Naive thymus-derived CD4-positive, alpha-beta T cell (primary cell): ENCODE data around the gene SFXN1. TPM values are rescaled to one million over a fixed set of nuclear protein-coding genes. Genes with fewer than 3 reads are reported as not detected.

Source experiments
- ATAC-seq: fragments of 150-1000 bp; cut with Tn5 transposase; 2 replicates; pipeline ENCODE4 v1.10.0; 2021; ENCODE audit warnings: mild to moderate bottlenecking, moderate library complexity
- CTCF ChIA-PET: fragments of 350-600 bp; sonication (Branson Sonifier 250); formaldehyde crosslinking; loops from one replicate; lab custom pipeline; 2021; ENCODE audit warnings: antibody characterized with exemption; lab: Charles Lee
- POLR2A ChIA-PET: fragments of 350-600 bp; sonication (Branson Sonifier 250); formaldehyde crosslinking; loops from one replicate; lab custom pipeline; 2021; ENCODE audit warnings: antibody characterized with exemption, inconsistent platforms; lab: Charles Lee
- DNase-seq, 9 donors: peaks; one replicate each; pipeline versions ENCODE4 v3.0.0 to v3.0.0-alpha.2; 2020 to 2022; ENCODE audit warnings: mixed read lengths in 1 of 9
- H3K27ac ChIP-seq: one replicate; pipeline ENCODE4 v1.7.0; 2013; ENCODE audit warnings: mild to moderate bottlenecking, low read depth, low read length, moderate library complexity
- H3K27me3 ChIP-seq, 2 donors: one replicate each; pipeline ENCODE4 v1.7.0; 2013; ENCODE audit warnings: low read length in 2 of 2, mild to moderate bottlenecking in 2 of 2, moderate library complexity in 2 of 2; ENCODE audit not compliant: control insufficient read depth in 2 of 2, insufficient read depth in 2 of 2
- H3K36me3 ChIP-seq, 3 experiments: 1 replicate in 2 of 3; 2 replicates in 1 of 3; pipeline ENCODE4 v1.7.0; 2013; ENCODE audit warnings: low read length in 3 of 3, mild to moderate bottlenecking in 3 of 3, moderate library complexity in 1 of 3; ENCODE audit not compliant: insufficient read depth in 3 of 3, control insufficient read depth in 2 of 3
- H3K4me1 ChIP-seq, 2 donors: one replicate each; pipeline ENCODE4 v1.7.0; 2013; ENCODE audit warnings: low read length in 2 of 2, mild to moderate bottlenecking in 2 of 2, moderate library complexity in 1 of 2; ENCODE audit not compliant: control insufficient read depth in 2 of 2, insufficient read depth in 2 of 2
- H3K4me3 ChIP-seq: 2 replicates; pipeline ENCODE4 v1.7.0; 2013; ENCODE audit warnings: mild to moderate bottlenecking, low read length
- H3K9me3 ChIP-seq, 3 experiments: 1 replicate in 2 of 3; 2 replicates in 1 of 3; pipeline ENCODE4 v1.7.0; 2013; ENCODE audit warnings: low read length in 3 of 3; ENCODE audit not compliant: control insufficient read depth in 2 of 3
- H3K27ac Mint-ChIP-seq, 9 donors: one replicate each; pipeline ENCODE4 v1.8.0; 2020 to 2022; ENCODE audit warnings: mixed read lengths in 9 of 9, mild to moderate bottlenecking in 8 of 9, moderate library complexity in 5 of 9, inconsistent platforms in 2 of 9
- H3K27me3 Mint-ChIP-seq, 5 donors: one replicate each; pipeline ENCODE4 v1.8.0; 2021 to 2022; ENCODE audit warnings: mixed read lengths in 5 of 5, mild to moderate bottlenecking in 1 of 5
- H3K36me3 Mint-ChIP-seq, 5 donors: one replicate each; pipeline ENCODE4 v1.8.0; 2020 to 2022; ENCODE audit warnings: mixed read lengths in 5 of 5, mild to moderate bottlenecking in 3 of 5, inconsistent platforms in 1 of 5
- H3K4me1 Mint-ChIP-seq, 7 donors: one replicate each; pipeline ENCODE4 v1.8.0; 2020 to 2022; ENCODE audit warnings: mixed read lengths in 7 of 7, mild to moderate bottlenecking in 3 of 7, inconsistent platforms in 1 of 7
- H3K4me3 Mint-ChIP-seq, 10 donors: one replicate each; pipeline ENCODE4 v1.8.0; 2020 to 2022; ENCODE audit warnings: mild to moderate bottlenecking in 10 of 10, mixed read lengths in 10 of 10, moderate library complexity in 6 of 10, inconsistent platforms in 2 of 10
- H3K9me3 Mint-ChIP-seq, 11 donors: one replicate each; pipeline ENCODE4 v1.8.0; 2020 to 2022; ENCODE audit warnings: mixed read lengths in 11 of 11, mild to moderate bottlenecking in 4 of 11, inconsistent platforms in 1 of 11, moderate library complexity in 1 of 11
- intact Hi-C, 2 donors: fragments of 100-400 bp; cut with micrococcal nuclease; formaldehyde crosslinking; loops; one replicate each; pipeline ENCODE4 v1.15.1; 2023
- polyA plus RNA-seq, 2 donors: library from polyadenylated mRNA; unstranded; fragments of 300-500 nt; fragmentation: Illumina TruSeq; gene quantifications; one replicate each; pipeline ENCODE4 v1.2.3, GENCODE V29; 2021
- total RNA-seq, 6 experiments: library from RNA in 5 of 6; stranded (reverse) in 5 of 6; gene quantifications; 1 replicate in 5 of 6; 2 replicates in 1 of 6; pipeline ENCODE4 v1.2.3 and lab custom pipeline; 2021 to 2026

Gene SFXN1
- total and polyA plus RNA-seq, 7 experiments from 2014 or later: 40.2 to 177 (median 88.8) TPM

GRCh38 chr5:175513726-175514125, 35.4 kb downstream of the SFXN1 start:
- Mint-ChIP-seq H3K27ac (peak overlapping the region in 7 of 9 donors; percentile 39 to 97 (median 65)), H3K4me1 (peaks cover 27 to 68% (median 45%) of the 10 kb centered on the region in 7 donors), H3K36me3 (peaks cover 15 to 75% (median 63%) of the 10 kb centered on the region in 5 donors), H3K27me3 (no peaks in the 10 kb centered on the region), H3K4me3 (no peak overlapping the region), H3K9me3 (peaks cover 0 to 7% (median 5%) of the 10 kb centered on the region in 11 donors)
- no peaks in the 10 kb centered on the region for H3K27me3 ChIP-seq
- intact Hi-C loops: no loop called here
- DNase-seq: no peak
- ChIA-PET CTCF (no interaction called here), POLR2A (no interaction called here)
- H3K27ac ChIP-seq: no peak overlapping the region
- H3K4me3 ChIP-seq: no peak overlapping the region
- peaks cover 26 to 72% (median 40%) of the 10 kb centered on the region in 3 experiments for H3K36me3 ChIP-seq
- H3K4me1 ChIP-seq: peaks cover 13 to 26% of the 10 kb centered on the region in 2 donors
- ATAC-seq: no peak
- no peaks in the 10 kb centered on the region for H3K9me3 ChIP-seq

- H3K27ac Mint-ChIP-seq: peak overlapping the region; percentile 60 to 97 (median 89)
- Histone ChIP-seq H3K4me1 (peaks cover 37 to 43% of the 10 kb centered on the region in 2 donors), H3K27ac (peak overlapping the region; percentile 22), H3K9me3 (no peaks in the 10 kb centered on the region), H3K27me3 (no peaks in the 10 kb centered on the region), H3K4me3 (no peak overlapping the region), H3K36me3 (peaks cover 6 to 46% (median 12%) of the 10 kb centered on the region in 3 experiments)
- H3K36me3 Mint-ChIP-seq: peaks cover 7 to 65% (median 57%) of the 10 kb centered on the region in 5 donors
- H3K4me3 Mint-ChIP-seq: peak overlapping the region; percentile 26 to 80 (median 54)
- H3K9me3 Mint-ChIP-seq: peaks cover 0 to 13% (median 6%) of the 10 kb centered on the region in 11 donors
- H3K27me3 Mint-ChIP-seq: no peaks in the 10 kb centered on the region
- ChIA-PET POLR2A (interaction anchor here (0.6 to 3.3 kb wide), 7 partner anchors 8 to 137 kb away, joined by 3 to 18 read pairs (median 3); partner anchors contain the start of gene SFXN1), CTCF (interaction anchor here (0.6 to 1.8 kb wide), 4 partner anchors 9 to 18 kb away, joined by 3 to 7 read pairs (median 3); no protein-coding TSS in a partner anchor)
- intact Hi-C loops: loop anchor here in 1 of 2 donors (1.0 kb wide), 3 partner anchors 10 to 136 kb away; no protein-coding TSS in a partner anchor
- ATAC-seq (no peak), DNase-seq (peak in 2 of 9 donors; percentile 18 to 31)
- H3K4me1 Mint-ChIP-seq: peaks cover 44 to 79% (median 68%) of the 10 kb centered on the region in 7 donors
Observed at GRCh38 chr5:175516933-175517823, 38.8 kb downstream of the SFXN1 start.

GRCh38 chr5:175517824-175518450, 39.6 kb downstream of the SFXN1 start:
- H3K4me1 ChIP-seq: peaks cover 44 to 50% of the 10 kb centered on the region in 2 donors
- Mint-ChIP-seq H3K27me3 (no peaks in the 10 kb centered on the region), H3K36me3 (peaks cover 7 to 70% (median 55%) of the 10 kb centered on the region in 5 donors), H3K4me3 (peak overlapping the region; percentile 26 to 80 (median 54)), H3K9me3 (peaks cover 0 to 13% (median 6%) of the 10 kb centered on the region in 11 donors), H3K4me1 (peaks cover 47 to 87% (median 76%) of the 10 kb centered on the region in 7 donors), H3K27ac (peak overlapping the region; percentile 60 to 97 (median 93))
- ChIA-PET POLR2A (interaction anchor here (0.6 to 3.3 kb wide), 4 partner anchors 9 to 136 kb away, joined by 3 to 18 read pairs (median 3); no protein-coding TSS in a partner anchor), CTCF (interaction anchor here (0.6 to 1.8 kb wide), 4 partner anchors 10 to 17 kb away, joined by 3 to 7 read pairs (median 3); no protein-coding TSS in a partner anchor)
- no peak overlapping the region for H3K4me3 ChIP-seq
- peak in 2 of 9 donors; percentile 62 to 81 for DNase-seq
- intact Hi-C loops: loop anchor here in 1 of 2 donors (1.0 kb wide), 3 partner anchors 11 to 135 kb away; no protein-coding TSS in a partner anchor
- peaks cover 3 to 39% (median 6%) of the 10 kb centered on the region in 3 experiments for H3K36me3 ChIP-seq
- no peaks in the 10 kb centered on the region for H3K9me3 ChIP-seq
- H3K27me3 ChIP-seq: no peaks in the 10 kb centered on the region
- peak overlapping the region; percentile 22 for H3K27ac ChIP-seq
- no peak for ATAC-seq

DNA sequence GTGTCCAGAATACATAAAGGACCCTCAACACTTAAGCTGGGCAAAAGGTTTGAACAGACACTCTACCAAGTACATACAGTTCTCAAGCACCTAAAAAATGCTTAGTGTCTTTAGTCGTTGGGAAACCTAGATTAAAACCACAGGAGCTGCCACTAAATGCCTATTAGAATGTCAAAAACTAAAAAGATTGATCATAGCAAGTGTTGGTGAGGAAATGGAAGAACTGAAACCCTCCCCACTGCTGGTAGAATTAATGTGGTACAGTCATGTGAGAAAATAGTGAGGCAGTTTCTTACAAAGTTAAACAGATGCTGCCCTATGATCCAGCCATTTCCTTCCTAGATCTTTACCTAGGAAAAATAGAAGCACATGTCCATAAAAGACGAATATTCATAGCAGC, 40.6 kb downstream of the SFXN1 start:
- H3K36me3 Mint-ChIP-seq: peaks cover 7 to 64% (median 50%) of the 10 kb centered on the region in 5 donors
- peak overlapping the region; percentile 80 to 97 (median 89) for H3K27ac Mint-ChIP-seq
- intact Hi-C loops: no loop called here
- DNase-seq (no peak), ATAC-seq (no peak)
- H3K27me3 Mint-ChIP-seq: no peaks in the 10 kb centered on the region
- no peak overlapping the region for H3K4me3 ChIP-seq
- peaks cover 0 to 13% (median 6%) of the 10 kb centered on the region in 11 donors for H3K9me3 Mint-ChIP-seq
- peaks cover 0 to 30% (median 0%) of the 10 kb centered on the region in 3 experiments for H3K36me3 ChIP-seq
- H3K4me1 ChIP-seq: peaks cover 44 to 58% of the 10 kb centered on the region in 2 donors
- no peaks in the 10 kb centered on the region for H3K9me3 ChIP-seq
- peaks cover 45 to 94% (median 85%) of the 10 kb centered on the region in 7 donors for H3K4me1 Mint-ChIP-seq
- no peaks in the 10 kb centered on the region for H3K27me3 ChIP-seq
- H3K4me3 Mint-ChIP-seq: peak overlapping the region in 6 of 10 donors; percentile 36 to 86 (median 48)
- ChIA-PET CTCF (interaction anchor here (0.9 to 1.6 kb wide), 2 partner anchors 15 to 132 kb away, joined by 3 to 4 read pairs; no protein-coding TSS in a partner anchor), POLR2A (interaction anchor here (0.7 to 3.3 kb wide), 3 partner anchors 14 to 39 kb away, joined by 3 to 18 read pairs (median 3); no protein-coding TSS in a partner anchor)
- H3K27ac ChIP-seq: no peak overlapping the region

GRCh38 chr5:175520321-175520720, 42.0 kb downstream of the SFXN1 start:
- CTCF ChIA-PET: interaction anchor here (1.6 kb wide), 1 partner anchor 14 kb away, joined by 4 read pairs; no protein-coding TSS in a partner anchor
- H3K27me3 ChIP-seq: no peaks in the 10 kb centered on the region
- peak overlapping the region; percentile 44 for H3K4me3 ChIP-seq
- intact Hi-C loops: loop anchor here in 1 of 2 donors (5.0 to 10.0 kb wide), 3 partner anchors 924 to 1124 kb away; partner anchors contain the start of genes FAF2, RNF44 and TSPAN17
- POLR2A ChIA-PET: interaction anchor here (0.7 to 3.2 kb wide), 5 partner anchors 16 to 56 kb away, joined by 3 to 11 read pairs (median 3); partner anchors contain the start of gene SFXN1
- H3K4me3 Mint-ChIP-seq: peak overlapping the region; percentile 38 to 86 (median 78)
- H3K36me3 Mint-ChIP-seq: peaks cover 7 to 70% (median 49%) of the 10 kb centered on the region in 5 donors
- peaks cover 48 to 99% (median 94%) of the 10 kb centered on the region in 7 donors for H3K4me1 Mint-ChIP-seq
- no peak for ATAC-seq
- H3K9me3 Mint-ChIP-seq: peaks cover 0 to 13% (median 6%) of the 10 kb centered on the region in 11 donors
- peaks cover 44 to 69% of the 10 kb centered on the region in 2 donors for H3K4me1 ChIP-seq
- H3K27me3 Mint-ChIP-seq: no peaks in the 10 kb centered on the region
- peaks cover 0 to 22% (median 0%) of the 10 kb centered on the region in 3 experiments for H3K36me3 ChIP-seq
- DNase-seq: peak in 7 of 9 donors; percentile 2 to 55 (median 29)
- peak overlapping the region; percentile 65 for H3K27ac ChIP-seq
- no peaks in the 10 kb centered on the region for H3K9me3 ChIP-seq
- peak overlapping the region; percentile 80 to 97 (median 91) for H3K27ac Mint-ChIP-seq
